HEK293 (cell line): Measurements from ENCODE around the gene WASF3.

Source experiments
- CTCF ChIA-PET: fragments of 350-600 bp; formaldehyde crosslinking; extraction: SDS; loops from one replicate; lab custom pipeline; 2021; ENCODE audit warnings: antibody characterized with exemption; lab: Yijun Ruan, JAX
- POLR2A ChIA-PET: fragments of 300-600 bp; formaldehyde crosslinking; extraction: SDS; loops from one replicate; lab custom pipeline; 2020; ENCODE audit warnings: antibody characterized with exemption, inconsistent platforms; lab: Yijun Ruan, JAX
- H3K27ac ChIP-seq: fragments of 200-500 bp; sonication (Bioruptor generic); 2 replicates; pipeline ENCODE4 v1.5.1; 2014; ENCODE audit warnings: low read depth, low read length, control low read depth, inconsistent platforms; ENCODE audit errors: extremely low read depth
- H3K36me3 ChIP-seq, 2 experiments: fragments of 200-500 bp in 1 of 2; sonication (Bioruptor generic) in 1 of 2; 1 replicate in 1 of 2; 2 replicates in 1 of 2; pipeline ENCODE4 v1.5.1; 2014 to 2017; ENCODE audit warnings: inconsistent platforms in 2 of 2, low read length in 2 of 2; ENCODE audit not compliant: control insufficient read depth in 2 of 2, insufficient read depth in 1 of 2
- H3K4me1 ChIP-seq: fragments of 200-500 bp; sonication (Bioruptor generic); 2 replicates; pipeline ENCODE4 v1.5.1; 2014; ENCODE audit warnings: mild to moderate bottlenecking, low read length, inconsistent platforms; ENCODE audit not compliant: control insufficient read depth, insufficient read depth
- H3K4me3 ChIP-seq: 2 replicates; pipeline ENCODE4 v1.5.1; 2011; ENCODE audit warnings: low read depth, mild to moderate bottlenecking, control low read depth, low read length, moderate library complexity
- H3K9me3 ChIP-seq: fragments of 200-500 bp; sonication (Bioruptor generic); 2 replicates; pipeline ENCODE4 v1.5.1; 2014; ENCODE audit warnings: low read depth, low read length, inconsistent platforms; ENCODE audit not compliant: control insufficient read depth, insufficient read depth
- HOXC10 ChIP-seq: sonication (generic); formaldehyde crosslinking; IDR thresholded peaks from 2 replicates; pipeline ENCODE4 v1.8.1; 2023; ENCODE audit warnings: mild to moderate bottlenecking, missing genetic modification reagents
- PRDM2 ChIP-seq: fragments of 450-650 bp; formaldehyde crosslinking; IDR thresholded peaks from 2 replicates; pipeline ENCODE4 v1.5.1; 2016; ENCODE audit warnings: missing biosample characterization, missing genetic modification characterization, borderline replicate concordance
- RBAK ChIP-seq: fragments of 450-650 bp; formaldehyde crosslinking; IDR thresholded peaks from 2 replicates; pipeline ENCODE4 v1.5.1; 2016; ENCODE audit warnings: missing biosample characterization, missing genetic modification characterization
- YY2 ChIP-seq: fragments of 450-650 bp; formaldehyde crosslinking; IDR thresholded peaks from 2 replicates; pipeline ENCODE4 v1.5.1; 2016; ENCODE audit warnings: missing biosample characterization, missing genetic modification characterization
- ZBTB1 ChIP-seq: fragments of 450-650 bp; formaldehyde crosslinking; IDR thresholded peaks from 2 replicates; pipeline ENCODE4 v1.5.1; 2016; ENCODE audit warnings: missing biosample characterization, missing genetic modification characterization
- ZBTB26 ChIP-seq: fragments of 450-650 bp; formaldehyde crosslinking; optimal IDR thresholded peaks from 2 replicates; pipeline ENCODE3; 2016; ENCODE audit warnings: missing biosample characterization, mild to moderate bottlenecking, missing genetic modification characterization
- ZBTB48 ChIP-seq: fragments of 450-650 bp; formaldehyde crosslinking; IDR thresholded peaks from 2 replicates; pipeline ENCODE4 v1.5.1; 2016; ENCODE audit warnings: missing biosample characterization, missing genetic modification characterization
- ZFP41 ChIP-seq: fragments of 450-650 bp; formaldehyde crosslinking; IDR thresholded peaks from 2 replicates; pipeline ENCODE4 v1.5.1; 2016; ENCODE audit warnings: missing biosample characterization, missing genetic modification characterization, borderline replicate concordance
- ZNF121 ChIP-seq: fragments of 450-650 bp; formaldehyde crosslinking; IDR thresholded peaks from 2 replicates; pipeline ENCODE4 v1.5.1; 2016; ENCODE audit warnings: missing biosample characterization, missing genetic modification characterization
- ZNF155 ChIP-seq: fragments of 450-650 bp; formaldehyde crosslinking; IDR thresholded peaks from 2 replicates; pipeline ENCODE4 v1.5.1; 2016; ENCODE audit warnings: missing biosample characterization, missing genetic modification characterization
- ZNF239 ChIP-seq: fragments of 450-650 bp; formaldehyde crosslinking; IDR thresholded peaks from 2 replicates; pipeline ENCODE4 v1.5.1; 2016; ENCODE audit warnings: missing biosample characterization, missing genetic modification characterization
- ZNF266 ChIP-seq: fragments of 450-650 bp; formaldehyde crosslinking; IDR thresholded peaks from 2 replicates; pipeline ENCODE4 v1.5.1; 2016; ENCODE audit warnings: missing biosample characterization, missing genetic modification characterization, low read depth
- ZNF335 ChIP-seq: fragments of 450-650 bp; formaldehyde crosslinking; conservative IDR thresholded peaks from 2 replicates; pipeline ENCODE4 v1.5.1; 2016; ENCODE audit warnings: missing biosample characterization, missing genetic modification characterization
- ZNF76 ChIP-seq: fragments of 450-650 bp; formaldehyde crosslinking; IDR thresholded peaks from 2 replicates; pipeline ENCODE4; 2016; ENCODE audit warnings: low read depth, missing biosample characterization, missing genetic modification characterization, borderline replicate concordance
- TF ChIP-seq, protein P1 (sequence below): fragments of 450-650 bp; formaldehyde crosslinking; conservative IDR thresholded peaks from 2 replicates; pipeline ENCODE4 v1.5.1; 2016; ENCODE audit warnings: low read depth, missing biosample characterization, missing genetic modification characterization

Gene WASF3

DNA sequence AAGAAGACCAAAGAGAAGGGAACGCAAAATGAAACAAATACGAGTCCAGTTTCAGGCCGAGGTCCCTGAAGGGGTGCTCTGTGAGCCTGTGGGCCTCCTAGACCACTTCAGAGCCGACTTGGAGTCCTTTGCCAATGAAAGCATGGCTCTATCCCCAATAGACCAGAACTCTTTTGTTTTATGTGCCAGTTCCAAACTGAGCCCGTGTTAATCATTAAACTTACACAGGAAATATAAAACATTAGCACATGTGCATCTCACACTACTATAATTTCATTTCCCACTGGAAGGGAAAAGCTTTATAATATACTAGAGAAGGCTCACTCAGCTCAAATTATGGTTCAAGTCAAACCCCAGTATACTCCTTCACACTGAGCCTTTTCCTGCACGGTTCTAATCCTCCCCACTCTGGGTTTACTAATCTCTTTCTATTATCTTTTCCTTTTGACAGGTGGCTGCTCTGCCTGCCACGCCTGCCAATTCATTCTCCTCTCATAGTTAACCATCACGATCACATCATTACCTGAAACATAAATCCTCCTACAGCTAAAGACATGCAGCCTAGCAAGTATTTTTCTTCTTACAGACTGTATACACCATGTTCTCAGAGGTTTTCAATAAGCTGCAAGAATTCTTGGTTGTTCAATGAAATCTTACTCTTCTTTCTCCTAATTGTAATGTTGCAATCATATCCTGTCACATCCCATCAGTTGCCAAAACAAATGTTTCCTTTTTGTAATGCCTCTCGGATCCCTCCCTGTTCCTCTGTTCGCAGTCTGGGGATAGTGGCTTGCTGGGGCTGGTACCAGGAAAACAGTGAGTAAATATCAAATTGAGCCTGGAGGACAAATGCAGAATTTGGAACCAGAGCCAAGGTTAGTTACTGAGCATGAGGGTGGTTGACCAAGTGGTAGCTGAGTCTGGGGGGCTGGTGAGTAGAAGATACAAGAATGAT lies 18.8 kb upstream of the WASF3 start (continued):
- TF ChIP-seq, protein P1, sequence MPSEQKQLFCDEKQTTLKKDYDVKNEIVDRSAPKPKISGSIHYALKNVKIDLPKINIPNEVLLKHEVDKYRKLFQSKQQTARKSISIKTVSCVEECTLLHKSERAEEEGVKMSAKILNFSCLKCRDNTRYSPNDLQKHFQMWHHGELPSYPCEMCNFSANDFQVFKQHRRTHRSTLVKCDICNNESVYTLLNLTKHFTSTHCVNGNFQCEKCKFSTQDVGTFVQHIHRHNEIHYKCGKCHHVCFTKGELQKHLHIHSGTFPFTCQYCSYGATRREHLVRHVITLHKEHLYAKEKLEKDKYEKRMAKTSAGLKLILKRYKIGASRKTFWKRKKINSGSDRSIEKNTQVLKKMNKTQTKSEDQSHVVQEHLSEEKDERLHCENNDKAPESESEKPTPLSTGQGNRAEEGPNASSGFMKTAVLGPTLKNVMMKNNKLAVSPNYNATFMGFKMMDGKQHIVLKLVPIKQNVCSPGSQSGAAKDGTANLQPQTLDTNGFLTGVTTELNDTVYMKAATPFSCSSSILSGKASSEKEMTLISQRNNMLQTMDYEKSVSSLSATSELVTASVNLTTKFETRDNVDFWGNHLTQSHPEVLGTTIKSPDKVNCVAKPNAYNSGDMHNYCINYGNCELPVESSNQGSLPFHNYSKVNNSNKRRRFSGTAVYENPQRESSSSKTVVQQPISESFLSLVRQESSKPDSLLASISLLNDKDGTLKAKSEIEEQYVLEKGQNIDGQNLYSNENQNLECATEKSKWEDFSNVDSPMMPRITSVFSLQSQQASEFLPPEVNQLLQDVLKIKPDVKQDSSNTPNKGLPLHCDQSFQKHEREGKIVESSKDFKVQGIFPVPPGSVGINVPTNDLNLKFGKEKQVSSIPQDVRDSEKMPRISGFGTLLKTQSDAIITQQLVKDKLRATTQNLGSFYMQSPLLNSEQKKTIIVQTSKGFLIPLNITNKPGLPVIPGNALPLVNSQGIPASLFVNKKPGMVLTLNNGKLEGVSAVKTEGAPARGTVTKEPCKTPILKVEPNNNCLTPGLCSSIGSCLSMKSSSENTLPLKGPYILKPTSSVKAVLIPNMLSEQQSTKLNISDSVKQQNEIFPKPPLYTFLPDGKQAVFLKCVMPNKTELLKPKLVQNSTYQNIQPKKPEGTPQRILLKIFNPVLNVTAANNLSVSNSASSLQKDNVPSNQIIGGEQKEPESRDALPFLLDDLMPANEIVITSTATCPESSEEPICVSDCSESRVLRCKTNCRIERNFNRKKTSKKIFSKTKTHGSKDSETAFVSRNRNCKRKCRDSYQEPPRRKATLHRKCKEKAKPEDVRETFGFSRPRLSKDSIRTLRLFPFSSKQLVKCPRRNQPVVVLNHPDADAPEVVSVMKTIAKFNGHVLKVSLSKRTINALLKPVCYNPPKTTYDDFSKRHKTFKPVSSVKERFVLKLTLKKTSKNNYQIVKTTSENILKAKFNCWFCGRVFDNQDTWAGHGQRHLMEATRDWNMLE (tag by site-specific recombination): no peak

- Histone ChIP-seq H3K4me1 (no peaks in the 10 kb centered on the region), H3K4me3 (no peak overlapping the region), H3K36me3 (no peaks in the 10 kb centered on the region), H3K27ac (no peak overlapping the region), H3K9me3 (no peaks in the 10 kb centered on the region)
- ChIA-PET CTCF (no interaction called here), POLR2A (no interaction called here)
- TF ChIP-seq ZFP41 (tag by site-specific recombination): no peak
- TF ChIP-seq ZNF76: no peak
These were observed 17.7 kb upstream of the WASF3 start for GRCh38 chr13:26539738-26540292.

DNA sequence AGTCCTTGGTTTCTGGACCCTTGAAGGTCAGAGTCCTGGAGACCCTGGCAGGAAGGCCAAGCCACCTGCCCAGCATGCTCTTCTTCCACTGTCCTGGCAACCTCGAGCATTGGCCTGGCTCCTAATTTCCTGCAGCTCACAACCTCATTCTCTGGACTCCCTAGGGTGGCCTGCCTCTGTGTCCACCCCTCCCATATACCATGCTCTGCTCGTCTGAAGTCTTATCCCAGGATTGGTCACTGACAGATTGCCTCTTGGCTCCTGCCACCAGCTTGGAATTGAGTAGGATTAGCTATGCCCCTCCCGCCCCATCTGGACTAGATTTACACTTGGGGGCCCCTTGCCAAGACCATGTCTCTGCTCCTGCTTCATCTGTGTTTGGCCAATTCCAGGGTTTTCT lies 17.1 kb upstream of the WASF3 start:
- Histone ChIP-seq H3K9me3 (no peaks in the 10 kb centered on the region), H3K36me3 (no peaks in the 10 kb centered on the region), H3K4me3 (no peak overlapping the region), H3K4me1 (no peaks in the 10 kb centered on the region), H3K27ac (no peak overlapping the region)
- ChIA-PET CTCF (interaction anchor here (0.6 kb wide), 1 partner anchor 158 kb away, joined by 3 read pairs; no protein-coding TSS in a partner anchor), POLR2A (no interaction called here)
- TF ChIP-seq HOXC10 (CRISPR knock-in tag) (no peak), YY2 (tag by site-specific recombination) (no peak), ZNF239 (tag by site-specific recombination) (no peak), RBAK (tag by site-specific recombination) (no peak), ZNF155 (tag by site-specific recombination) (no peak)

GRCh38 chr13:26541041-26541440 lies 16.4 kb upstream of the WASF3 start:
- TF ChIP-seq ZNF335 (tag by site-specific recombination) (no peak), PRDM2 (tag by site-specific recombination) (no peak), ZNF121 (tag by site-specific recombination) (no peak), ZNF266 (tag by site-specific recombination) (no peak), ZBTB26 (tag by site-specific recombination) (no peak), ZBTB48 (tag by site-specific recombination) (no peak), ZBTB1 (tag by site-specific recombination) (no peak)
- no peaks in the 10 kb centered on the region for H3K4me1 ChIP-seq
- no peaks in the 10 kb centered on the region for H3K9me3 ChIP-seq
- CTCF ChIA-PET: no interaction called here
- no peaks in the 10 kb centered on the region for H3K36me3 ChIP-seq
- H3K27ac ChIP-seq: no peak overlapping the region
- no peak overlapping the region for H3K4me3 ChIP-seq
- POLR2A ChIA-PET: no interaction called here
